ENCODE data around the gene ZNF823.

GRCh38 chr19:11781295-11782057 is 42.7 kb upstream of the ZNF823 start:
- TF ChIP-seq POLR2A (IDR thresholded peaks at IDR 0.05; ENCODE audit: low read length) (no peak), GATA1 (IDR thresholded peaks at IDR 0.05; ENCODE audit: low read depth, low read length) (no peak)
